ENCODE results near the gene ANGPTL4. TPM values are rescaled to one million over a fixed set of nuclear protein-coding genes. Genes with fewer than 3 reads are reported as not detected.

Gene ANGPTL4
- total and polyA plus RNA-seq, 2 of the 13 experiments (the other 11 are each of a cell fraction or from before 2014, with no cell fraction given): 0.80 to 21.7 TPM

- TF ChIP-seq ZNF564 (CRISPR knock-in tag; IDR thresholded peaks at IDR 0.05) (0 out of 2 replicates have a peak, but pooled peaks have one; percentile 9), SRSF1 (optimal IDR thresholded peaks at IDR 0.05; ENCODE audit: low read depth, low read length) (no peak), MZF1 (CRISPR knock-in tag; IDR thresholded peaks at IDR 0.05; ENCODE audit: borderline replicate concordance) (no peak), THAP8 (CRISPR knock-in tag; IDR thresholded peaks at IDR 0.05; ENCODE audit: borderline replicate concordance) (no peak)
These were observed 57.8 kb downstream of the ANGPTL4 start (continued) for GRCh38 chr19:8421484-8422461.

GRCh38 chr19:8423817-8424223 lies 59.9 kb downstream of the ANGPTL4 start:
- no peaks in the 10 kb centered on the region for H4K20me1 ChIP-seq (ENCODE audit: insufficient read depth, low read length)
- H3K4me3 ChIP-seq (replicated peaks in 1 of 3; ENCODE audit: insufficient read depth in 1 of 3, low read depth in 2 of 3, low read length in 3 of 3): peak overlapping the region; percentile 28 to 64 (median 55); a peak in 5 of 6 replicates
- H3K9me3 ChIP-seq (ENCODE audit: low read length): no peaks in the 10 kb centered on the region
- H3K9ac ChIP-seq (ENCODE audit: insufficient read depth, low read depth, low read length): peak overlapping the region; percentile 75
- no peak overlapping the region for H2AFZ ChIP-seq (ENCODE audit: low read length)
- ChIA-PET CTCF (ENCODE audit: low intra/inter-chr PET ratio, low total read pairs) (no interaction called here), POLR2A (interaction anchor here (0.7 to 8.0 kb wide), 26 partner anchors 10 to 480 kb away, joined by 3 to 82 read pairs (median 5); partner anchors contain the start of genes HNRNPM, MARCHF2, NDUFA7 and RAB11B)
- DNase-seq (ENCODE audit: low spot score) (peak; percentile 93), ATAC-seq (peak; percentile 83), FAIRE-seq (peak; percentile 89)
- peak overlapping the region; percentile 95 for H3K4me2 ChIP-seq (ENCODE audit: low read depth, low read length)
- H3K27ac ChIP-seq (ENCODE audit: extremely low read length, insufficient read depth, low read length): peak overlapping the region; percentile 86
- in situ Hi-C loops (cut with HindIII; ENCODE audit: extremely low pct_ligation_motif_present, low pct_unique_long_range_greater_than_20kb): no loop called here
- H3K4me1 ChIP-seq (ENCODE audit: insufficient read depth, low read length): peaks cover 39% of the 10 kb centered on the region
- no peaks in the 10 kb centered on the region for H3K79me2 ChIP-seq (ENCODE audit: insufficient read depth, low read length)
- no peaks in the 10 kb centered on the region for H3K27me3 ChIP-seq (ENCODE audit: control insufficient read depth in 1 of 2, insufficient read depth in 2 of 2, low read length in 2 of 2)
- BruUV-seq (replicated peaks): no TSS peak
- intact Hi-C loops (cut with micrococcal nuclease; ENCODE audit: unreplicated experiment): no loop called here
- 3% methylated on average over 9 of the region's 9 CpGs for WGBS (ENCODE audit: low lambda C conversion rate)
- no peaks in the 10 kb centered on the region for H3K36me3 ChIP-seq (replicated peaks in 1 of 2; ENCODE audit: control insufficient read depth in 1 of 2, insufficient read depth in 2 of 2, low read length in 2 of 2)
- TF ChIP-seq SRY (CRISPR knock-in tag; IDR thresholded peaks at IDR 0.05): no peak
- TF ChIP-seq ZNF83 (CRISPR knock-in tag; IDR thresholded peaks at IDR 0.05; ENCODE audit: borderline replicate concordance): no peak
- no peak for TF ChIP-seq SCMH1 (CRISPR knock-in tag; IDR thresholded peaks at IDR 0.05; ENCODE audit: borderline replicate concordance)
- peak; percentile 31; the same call in 1 of the 2 replicates for TF ChIP-seq ZMYM3 (CRISPR knock-in tag; IDR thresholded peaks at IDR 0.05)
- TF ChIP-seq MEIS1 (CRISPR knock-in tag; IDR thresholded peaks at IDR 0.05; ENCODE audit: borderline replicate concordance): no peak
- peak; percentile 48 for TF ChIP-seq RXRB (CRISPR knock-in tag; IDR thresholded peaks at IDR 0.05; ENCODE audit: borderline replicate concordance)
- TF ChIP-seq RERE (CRISPR knock-in tag; IDR thresholded peaks at IDR 0.05; ENCODE audit: low read depth): no peak
- TF ChIP-seq, protein P1, sequence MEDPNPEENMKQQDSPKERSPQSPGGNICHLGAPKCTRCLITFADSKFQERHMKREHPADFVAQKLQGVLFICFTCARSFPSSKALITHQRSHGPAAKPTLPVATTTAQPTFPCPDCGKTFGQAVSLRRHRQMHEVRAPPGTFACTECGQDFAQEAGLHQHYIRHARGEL (CRISPR knock-in tag; IDR thresholded peaks at IDR 0.05): no peak
- TF ChIP-seq MIER2 (CRISPR knock-in tag; IDR thresholded peaks at IDR 0.05): no peak
- peak; percentile 51; the same call in 1 of the 2 replicates for TF ChIP-seq JUN (CRISPR knock-in tag; IDR thresholded peaks at IDR 0.05)
- TF ChIP-seq CBX2 (IDR thresholded peaks at IDR 0.05; ENCODE audit: low read depth, low read length): no peak
- no peak for TF ChIP-seq CBX2 (CRISPR knock-in tag; IDR thresholded peaks at IDR 0.05; ENCODE audit: low read depth)
